GM12878 (cell line): ENCODE results near the gene NPTX1. TPM values are rescaled to one million over a fixed set of nuclear protein-coding genes. Genes with fewer than 3 reads are reported as not detected.

Experiments
- ATAC-seq: fragments of 200-7000 bp; cut with Tn5 transposase; 3 replicates; pipeline ENCODE4 v1.9.1; 2020; ENCODE audit warnings: mild to moderate bottlenecking, moderate library complexity
- BruUV-seq: library from RNA; stranded (reverse); fragments of 400-500 nt; replicated peaks from 2 replicates; lab custom pipeline; 2021; lab: Mats Ljungman, UMichigan
- CTCF ChIA-PET: fragments of 300-600 bp; sonication (Branson Sonifier 250); formaldehyde crosslinking; extraction: SDS; loops from one replicate; lab custom pipeline; 2021; ENCODE audit warnings: inconsistent platforms; lab: Yijun Ruan, JAX
- POLR2A ChIA-PET: fragments of 350-600 bp; formaldehyde crosslinking; extraction: SDS; loops from one replicate; lab custom pipeline; 2021; ENCODE audit warnings: inconsistent platforms; lab: Charles Lee
- RAD21 ChIA-PET: fragments of 300-600 bp; sonication (Branson Sonifier 250); formaldehyde crosslinking; loops from one replicate; lab custom pipeline; 2023; ENCODE audit warnings: antibody characterized with exemption; ENCODE audit not compliant: unreplicated experiment; lab: Charles Lee
- SMC1A ChIA-PET: fragments of 300-600 bp; sonication (Branson Sonifier 250); formaldehyde crosslinking; loops from one replicate; lab custom pipeline; 2023; ENCODE audit not compliant: unreplicated experiment, uncharacterized antibody; lab: Charles Lee
- DNase-seq: peaks from one replicate; pipeline ENCODE4 v3.0.0-alpha.2; 2011; ENCODE audit warnings: low read depth, low spot score
- FAIRE-seq: peaks from 3 replicates; lab custom pipeline; 2011; peaks lifted over from hg19 to GRCh38; lab: Jason Lieb, UNC
- H2AFZ ChIP-seq: 2 replicates; pipeline ENCODE4 v1.6.0; 2011; ENCODE audit warnings: low read depth, low read length, control low read depth; ENCODE audit not compliant: control insufficient read depth
- H3K27ac ChIP-seq: 2 replicates; pipeline ENCODE4 v1.5.1; 2011; ENCODE audit warnings: control low read depth; ENCODE audit not compliant: control insufficient read depth, insufficient read depth
- H3K27me3 ChIP-seq, 2 experiments: replicated peaks in 1 of 2; 2 replicates each; pipeline versions ENCODE4 v1.6.0 to v1.6.1; 2011; ENCODE audit warnings: low read length in 1 of 2; ENCODE audit not compliant: control insufficient read depth in 2 of 2, insufficient read depth in 2 of 2
- H3K36me3 ChIP-seq, 2 experiments: 2 replicates each; pipeline ENCODE4 v1.5.1; 2011; ENCODE audit warnings: low read length in 1 of 2; ENCODE audit not compliant: control insufficient read depth in 2 of 2, insufficient read depth in 2 of 2
- H3K4me1 ChIP-seq: 2 replicates; pipeline ENCODE4 v1.6.1; 2011; ENCODE audit warnings: mild to moderate bottlenecking, low read length, moderate library complexity, mixed read lengths; ENCODE audit not compliant: control insufficient read depth, insufficient read depth
- H3K4me2 ChIP-seq: 2 replicates; pipeline ENCODE4 v1.6.0; 2011; ENCODE audit warnings: control low read depth; ENCODE audit not compliant: control insufficient read depth, insufficient read depth
- H3K4me3 ChIP-seq: fragments of 200-600 bp; sonication (generic); 2 replicates; pipeline ENCODE4 v1.5.1; 2016
- H3K79me2 ChIP-seq: 2 replicates; pipeline ENCODE4 v1.6.0; 2011; ENCODE audit warnings: low read length; ENCODE audit not compliant: control insufficient read depth, insufficient read depth
- H3K9ac ChIP-seq: 2 replicates; pipeline ENCODE4 v1.8.0; 2011; ENCODE audit warnings: low read length, control low read depth, mixed read lengths; ENCODE audit not compliant: control insufficient read depth, insufficient read depth
- H3K9me3 ChIP-seq: replicated peaks from 3 replicates; pipeline ENCODE4 v1.5.1; 2011; ENCODE audit warnings: mild to moderate bottlenecking, low read length; ENCODE audit not compliant: control insufficient read depth, insufficient read depth
- H4K20me1 ChIP-seq: 2 replicates; pipeline ENCODE4 v1.6.0; 2011; ENCODE audit not compliant: control insufficient read depth, insufficient read depth
- EP300 ChIP-seq, 2 experiments: fragments of 150-350 bp in 1 of 2; IDR thresholded peaks; 2 replicates each; pipeline ENCODE4 v1.6.1; 2011 to 2012; ENCODE audit warnings: low read depth in 2 of 2, low read length in 2 of 2, borderline replicate concordance in 1 of 2, improper control_type of control experiment in 1 of 2, inconsistent platforms in 1 of 2; ENCODE audit not compliant: control insufficient read depth in 1 of 2
- FOXM1 ChIP-seq: IDR thresholded peaks from 2 replicates; pipeline ENCODE4 v1.6.1; 2012; ENCODE audit warnings: low read depth, mild to moderate bottlenecking, inconsistent platforms, low read length, moderate library complexity
- HCFC1 ChIP-seq: fragments of 150-350 bp; IDR thresholded peaks from 2 replicates; pipeline ENCODE4 v1.6.1; 2014; ENCODE audit warnings: low read length
- HDAC6 ChIP-seq: fragments of 200-600 bp; sonication (generic); IDR thresholded peaks from one replicate; pipeline ENCODE4 v1.8.0; 2017; ENCODE audit warnings: antibody characterized with exemption; ENCODE audit not compliant: unreplicated experiment
- IRF5 ChIP-seq: fragments of 450-650 bp; IDR thresholded peaks from 2 replicates; pipeline ENCODE4 v1.6.1; 2017; ENCODE audit warnings: borderline replicate concordance
- LARP7 ChIP-seq: fragments of 450-650 bp; IDR thresholded peaks from 2 replicates; pipeline ENCODE4 v1.6.1; 2017; ENCODE audit warnings: mild to moderate bottlenecking
- POLR2A ChIP-seq: IDR thresholded peaks from 2 replicates; pipeline ENCODE4 v1.6.1; 2011; ENCODE audit warnings: low read depth, mild to moderate bottlenecking, low read length
- POLR2AphosphoS2 ChIP-seq: IDR thresholded peaks from 2 replicates; pipeline ENCODE4 v1.6.1; 2011; ENCODE audit warnings: low read depth, mild to moderate bottlenecking, low read length, improper control_type of control experiment, moderate library complexity
- RAD21 ChIP-seq: IDR thresholded peaks from 2 replicates; pipeline ENCODE4 v1.6.1; 2011; ENCODE audit warnings: mild to moderate bottlenecking, low read depth, low read length, moderate library complexity; ENCODE audit not compliant: insufficient read depth
- RAD51 ChIP-seq: fragments of 450-650 bp; IDR thresholded peaks from 2 replicates; pipeline ENCODE4 v1.6.1; 2016; ENCODE audit warnings: moderate library complexity, mild to moderate bottlenecking, inconsistent platforms
- REST ChIP-seq: IDR thresholded peaks from 2 replicates; pipeline ENCODE4 v1.6.1; 2012; ENCODE audit warnings: mild to moderate bottlenecking, low read depth, low read length
- SMARCA5 ChIP-seq: fragments of 450-650 bp; IDR thresholded peaks from 2 replicates; pipeline ENCODE4 v1.6.1; 2017; ENCODE audit warnings: mild to moderate bottlenecking
- WRNIP1 ChIP-seq: IDR thresholded peaks from 2 replicates; pipeline ENCODE4 v1.6.1; 2011; ENCODE audit warnings: low read depth, low read length, improper control_type of control experiment, borderline replicate concordance
- ZNF274 ChIP-seq: IDR thresholded peaks from one replicate; pipeline ENCODE4 v1.8.0; 2011; ENCODE audit not compliant: insufficient read length, insufficient read depth
- ZNF384 ChIP-seq: IDR thresholded peaks from 2 replicates; pipeline ENCODE4 v1.6.1; 2012; ENCODE audit warnings: low read depth, mild to moderate bottlenecking, low read length, improper control_type of control experiment, borderline replicate concordance
- ZZZ3 ChIP-seq: IDR thresholded peaks from 2 replicates; pipeline ENCODE4 v1.6.1; 2011; ENCODE audit warnings: low read depth; ENCODE audit not compliant: control insufficient read depth, insufficient read length
- WGBS: methylation state at CpG from one replicate; pipeline ENCODE4 v1.1.6; 2016; ENCODE audit warnings: low lambda C conversion rate; ENCODE audit not compliant: insufficient replicate concordance, insufficient coverage; ENCODE audit errors: missing lambda C conversion rate; 5-methylcytosine and 5-hydroxymethylcytosine counted together
- in situ Hi-C: fragments of 300-500 bp; cut with MboI; formaldehyde crosslinking; loops from 9 replicates; pipeline ENCODE4 v1.14.3; 2018; ENCODE audit warnings: mixed read lengths
- intact Hi-C: fragments of 100-400 bp; cut with micrococcal nuclease; formaldehyde crosslinking; loops from one replicate; pipeline ENCODE4 v1.14.2; 2022; ENCODE audit not compliant: unreplicated experiment
- polyA plus RNA-seq, 11 experiments: library from polyadenylated mRNA; depleted of rRNA in 4 of 11; unstranded in 6 of 11; stranded (reverse) in 5 of 11; fragments of >200 nt; fragmentation: Nextera tagmentation in 4 of 11; fragmentation: Illumina TruSeq in 1 of 11; extraction: Ambion mirVana in 4 of 11; extraction: Trizol in 1 of 11; gene quantifications; 1 replicate in 1 of 11; 2 replicates in 10 of 11; pipeline versions ENCODE4 v1.2.1 to v1.2.3, GENCODE V29; 2011 to 2016; ENCODE audit warnings: inconsistent platforms in 2 of 11, missing spikeins in 2 of 11, low read depth in 1 of 11
- total RNA-seq, 4 experiments: library from RNA; depleted of rRNA in 3 of 4; stranded (reverse); fragments of >200 nt in 3 of 4; fragmentation: Illumina TruSeq in 1 of 4; extraction: Trizol in 1 of 4; gene quantifications; 2 replicates each; pipeline versions ENCODE4 v1.2.1 to v1.2.3, GENCODE V29; 2013 to 2021

NPTX1 gene
- total and polyA plus RNA-seq, 10 of the 15 experiments (the other 5 are each of a cell fraction or from before 2014, with no cell fraction given), result not detected

- TF ChIP-seq FOXM1, result no peak
- no peak for TF ChIP-seq POLR2A
- no peak for TF ChIP-seq ZNF384
- no peak for TF ChIP-seq HDAC6
These were observed 18.4 kb downstream of the NPTX1 start (continued) for GRCh38 chr17:80458016-80458415.

GRCh38 chr17:80457236-80457856, 19.1 kb downstream of the NPTX1 start:
- H3K4me1 ChIP-seq, result peaks cover 8% of the 10 kb centered on the region
- no peaks in the 10 kb centered on the region for H3K9me3 ChIP-seq
- peaks cover 7% of the 10 kb centered on the region for H3K79me2 ChIP-seq
- CTCF ChIA-PET, result no interaction called here
- H3K9ac ChIP-seq, result no peak overlapping the region
- SMC1A ChIA-PET, result no interaction called here
- no peak overlapping the region for H3K4me3 ChIP-seq
- no peak overlapping the region for H3K4me2 ChIP-seq
- TF ChIP-seq EP300 (IDR thresholded peaks at IDR 0.05; ENCODE audit: borderline replicate concordance in 1 of 2, control insufficient read depth in 1 of 2, low read depth in 2 of 2, low read length in 2 of 2) (no peak), HCFC1 (no peak), REST (no peak), POLR2AphosphoS2 (no peak), RAD51 (no peak), WRNIP1 (no peak), SMARCA5 (no peak), IRF5 (no peak), ZZZ3 (no peak), ZNF274 (no peak), RAD21 (no peak), LARP7 (no peak)
- BruUV-seq, result no TSS peak
- H4K20me1 ChIP-seq, result no peaks in the 10 kb centered on the region
- no peak for ATAC-seq
- POLR2A ChIA-PET, result no interaction called here
- DNase-seq, result no peak
- no peak overlapping the region for H3K27ac ChIP-seq
- no peak for FAIRE-seq
- RAD21 ChIA-PET, result no interaction called here
- no peaks in the 10 kb centered on the region for H3K36me3 ChIP-seq
- in situ Hi-C loops, result no loop called here
- WGBS, result 29% methylated on average over 15 of the region's 15 CpGs
- H3K27me3 ChIP-seq, result peaks cover 0 to 3% of the 10 kb centered on the region in 2 experiments; a peak in 1 of 4 replicates
- H2AFZ ChIP-seq, result no peak overlapping the region
- intact Hi-C loops, result loop anchor here (10.0 kb wide), 1 partner anchor 117 kb away; no protein-coding TSS in a partner anchor
